GM18867 (cell line): ENCODE data around the gene ADAD1.
A peak's percentile ranks its signal among the peaks of the same experiment; 100 is the strongest.

Experiments
- ATAC-seq: cut with Tn5 transposase; IDR thresholded peaks from one replicate; pipeline ENCODE4 v1.9.1; 2021; ENCODE audit warnings: mild to moderate bottlenecking, moderate library complexity; ENCODE audit not compliant: unreplicated experiment

ADAD1 gene

DNA sequence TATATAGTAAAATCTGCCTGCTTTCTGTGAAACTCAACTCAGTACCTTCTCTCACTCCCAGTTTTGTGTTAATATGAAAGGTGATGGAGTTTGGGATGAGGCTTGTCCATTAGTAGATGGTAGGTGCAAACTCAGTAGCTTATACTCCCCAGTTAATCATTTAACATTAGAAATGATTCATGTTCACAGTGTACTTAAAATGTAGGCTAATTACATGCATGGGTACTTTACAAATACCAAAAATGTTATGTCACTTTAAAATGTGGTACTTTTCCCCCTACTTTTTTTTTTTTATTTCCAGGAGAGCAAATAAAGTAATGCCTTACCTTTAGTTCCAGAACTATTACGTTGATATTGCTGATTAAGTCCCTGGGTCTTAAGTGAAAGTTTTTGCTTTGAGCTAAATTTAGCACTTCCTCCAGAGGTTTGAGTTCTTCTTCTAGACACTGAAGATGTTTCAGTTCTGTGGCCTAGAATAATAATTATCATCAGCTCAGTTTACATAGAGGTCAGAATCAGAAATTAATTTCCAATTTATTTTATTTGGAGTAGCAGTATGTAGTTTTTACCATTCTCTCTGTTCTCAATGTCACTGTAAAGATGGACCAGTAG is 74.7 kb downstream of the ADAD1 start:
- ATAC-seq = no peak

DNA sequence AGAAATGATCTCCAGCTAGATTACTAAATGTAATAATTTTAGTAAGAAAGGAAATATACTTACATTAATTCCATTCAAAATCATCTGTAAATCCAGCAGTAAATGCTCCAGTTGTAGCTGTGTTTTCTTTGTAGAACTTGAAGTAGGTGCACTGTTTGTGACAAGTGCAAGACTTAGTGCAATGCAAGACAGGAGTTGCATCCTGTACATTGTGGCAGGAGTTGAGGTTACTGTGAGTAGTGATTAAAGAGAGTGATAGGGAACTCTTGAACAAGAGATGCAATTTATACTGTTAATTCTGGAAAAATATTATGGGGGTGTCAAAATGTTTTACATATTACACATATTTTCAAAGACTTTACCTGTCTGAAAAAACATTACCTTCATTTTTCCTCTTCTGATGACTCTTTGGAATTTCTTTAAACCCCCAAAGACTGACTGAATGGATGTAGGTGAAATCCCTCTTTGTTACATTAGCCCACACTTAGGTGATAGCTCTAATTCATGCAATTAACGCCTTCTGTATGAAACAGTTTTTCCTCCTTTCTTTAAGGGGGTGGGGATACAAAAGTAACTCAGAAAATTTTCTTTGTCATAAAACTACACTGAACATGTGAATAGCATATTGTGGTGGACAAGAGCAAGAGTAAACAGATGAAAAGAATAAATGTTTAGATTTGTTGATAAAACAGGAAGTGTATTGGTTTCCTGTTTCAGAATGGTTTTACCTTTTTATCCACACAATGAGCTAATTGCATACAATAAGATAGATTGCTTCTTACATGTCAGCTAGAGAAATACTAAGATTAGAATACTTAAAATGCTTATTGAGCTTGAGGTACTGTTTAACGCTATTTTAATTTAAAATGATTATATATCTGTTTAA is 77.7 kb downstream of the ADAD1 start, which contains the start of gene IL2:
TSS of gene IL2 (minus strand) at position 495 of the 886 bp plus-strand sequence. CDS start at position 210, 285 bp downstream.
- ATAC-seq = no peak

DNA sequence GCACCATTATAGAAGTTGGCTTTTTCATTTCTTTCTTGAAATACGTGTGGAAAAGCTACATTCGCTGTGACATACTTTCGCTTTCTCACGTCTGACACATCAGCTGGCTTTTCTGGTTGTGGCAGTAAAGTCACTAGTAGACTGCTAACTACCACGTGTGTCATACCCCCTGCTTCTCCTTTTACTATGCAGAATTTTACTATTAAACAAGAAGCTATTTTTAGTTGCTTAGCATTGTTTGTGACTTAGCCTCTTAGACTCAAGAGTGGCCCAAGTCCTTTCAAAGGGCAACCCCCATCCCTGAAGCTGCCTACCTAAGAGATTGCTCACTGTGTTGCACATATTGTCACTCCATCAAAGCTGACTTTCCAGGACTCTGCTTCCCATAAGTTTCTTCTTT is 79.8 kb downstream of the ADAD1 start:
- peak; percentile 90 for ATAC-seq

DNA sequence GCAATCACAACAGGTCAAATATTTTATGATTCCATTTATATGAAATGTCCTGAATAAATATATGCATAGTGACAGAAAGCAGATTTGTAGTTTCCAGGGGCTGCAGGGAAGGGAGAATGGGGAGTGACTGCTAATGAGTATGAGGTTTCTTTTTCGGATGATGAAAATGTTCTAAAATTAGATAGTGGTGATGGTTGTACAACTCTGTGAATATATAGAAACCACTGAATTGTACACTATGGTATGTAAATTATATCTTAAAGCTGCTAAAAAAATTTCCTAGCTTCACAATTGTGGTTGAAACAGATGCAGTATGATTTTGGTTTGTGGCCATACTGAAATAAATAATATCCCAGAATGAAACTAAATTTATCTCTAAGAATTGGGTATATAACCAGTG is 90.6 kb downstream of the ADAD1 start:
- ATAC-seq = no peak

DNA sequence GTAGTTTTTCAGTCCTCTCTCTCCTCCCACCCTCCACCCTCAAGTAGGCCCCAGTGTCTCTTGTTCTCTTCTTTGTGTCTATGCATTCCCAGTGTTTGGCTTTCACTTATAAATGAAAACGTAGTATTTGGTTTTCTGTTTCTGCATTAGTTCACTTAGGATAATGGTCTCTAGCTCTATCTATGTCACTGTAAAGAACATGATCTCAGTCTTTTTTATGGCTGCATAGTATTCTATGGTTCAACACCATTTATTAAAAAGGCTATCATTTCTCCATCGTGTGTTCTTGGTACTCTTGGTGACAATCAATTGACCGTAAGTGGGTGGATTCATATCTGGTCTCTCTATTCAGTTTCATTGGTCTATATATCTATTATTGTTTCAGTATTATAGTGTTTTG is 96.4 kb downstream of the ADAD1 start:
- ATAC-seq = no peak

DNA sequence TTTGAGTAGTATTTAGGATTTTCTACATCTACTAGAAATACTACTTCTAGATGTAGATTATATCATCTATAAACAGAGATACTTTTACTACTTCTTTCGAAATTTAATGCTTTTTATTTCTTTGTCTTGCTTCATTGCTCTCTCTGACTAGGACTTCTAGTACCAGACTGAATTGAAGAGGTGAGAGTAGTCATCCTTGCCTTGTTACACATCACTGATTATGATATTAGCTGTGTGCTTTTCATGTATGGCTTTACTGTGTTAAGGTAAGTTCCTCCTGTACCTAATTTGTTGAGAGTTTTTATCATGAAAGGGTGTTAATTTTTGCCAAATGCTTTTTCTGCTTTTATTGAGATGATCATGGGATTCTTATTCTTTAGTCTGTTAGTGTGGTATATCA is 97.3 kb downstream of the ADAD1 start:
- no peak for ATAC-seq

DNA sequence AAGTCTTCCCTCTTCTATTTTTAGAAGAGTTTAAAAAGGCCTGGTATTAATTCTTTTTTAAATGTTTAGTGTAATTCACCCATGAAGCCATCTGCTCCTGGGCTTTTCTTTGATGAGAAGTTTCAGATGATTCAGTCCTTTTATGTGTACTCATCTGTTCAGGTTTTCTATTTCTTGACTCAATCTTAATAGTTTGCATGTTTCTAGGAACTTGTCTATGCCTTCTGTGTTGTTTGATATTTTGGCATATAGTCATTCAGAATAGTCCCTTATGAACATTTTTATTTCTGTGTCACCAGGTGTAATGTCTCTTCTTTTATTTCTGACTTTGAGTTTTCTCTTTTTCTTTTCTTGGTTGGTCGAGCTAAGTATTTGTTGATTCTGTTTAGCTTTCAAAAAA is 97.9 kb downstream of the ADAD1 start:
- no peak for ATAC-seq
